ENCODE results near the gene PRDX3. TPM values are rescaled to one million over a fixed set of nuclear protein-coding genes. Genes with fewer than 3 reads are reported as not detected.

PRDX3 gene
- total RNA-seq, 1 experiment from 2014 or later, result 213 TPM

- Histone ChIP-seq H3K27me3 (replicated peaks; ENCODE audit: control insufficient read depth, insufficient read depth, low read length) (no peaks in the 10 kb centered on the region), H3K4me3 (ENCODE audit: low read depth, low read length) (no peak overlapping the region), H3K36me3 (ENCODE audit: control insufficient read depth, insufficient read depth, low read length) (peaks cover 5% of the 10 kb centered on the region), H3K4me1 (peaks cover 7% of the 10 kb centered on the region; the same call in 1 of the 2 replicates), H3K9me3 (no peaks in the 10 kb centered on the region)
- H3K27me3 Mint-ChIP-seq (ENCODE audit: insufficient read depth, unreplicated experiment), result no peaks in the 10 kb centered on the region
- H3K4me1 Mint-ChIP-seq (ENCODE audit: low read depth, unreplicated experiment), result peaks cover 13% of the 10 kb centered on the region
- POLR2A ChIA-PET, result no interaction called here
- CTCF ChIA-PET, result no interaction called here
- intact Hi-C loops (cut with micrococcal nuclease; ENCODE audit: unreplicated experiment), result no loop called here
- DNase-seq, result no peak
- H3K4me3 Mint-ChIP-seq (ENCODE audit: unreplicated experiment), result no peak overlapping the region
- TF ChIP-seq CTCF (IDR thresholded peaks at IDR 0.05; ENCODE audit: insufficient read depth in 1 of 2, low read depth in 1 of 2, low read length in 1 of 2, severe bottlenecking in 1 of 2, unreplicated experiment in 1 of 2), result no peak
- H3K9me3 Mint-ChIP-seq (ENCODE audit: unreplicated experiment), result no peaks in the 10 kb centered on the region
- H3K27ac Mint-ChIP-seq (ENCODE audit: unreplicated experiment), result no peak overlapping the region
- H3K36me3 Mint-ChIP-seq (ENCODE audit: insufficient read depth, unreplicated experiment), result peaks cover 60% of the 10 kb centered on the region
- BruUV-seq (replicated peaks), result no TSS peak
These were observed 45.9 kb downstream of the PRDX3 start for GRCh38 chr10:119132521-119133345.

GRCh38 chr10:119131512-119132240 lies 46.9 kb downstream of the PRDX3 start:
- Mint-ChIP-seq H3K27me3 (ENCODE audit: insufficient read depth, unreplicated experiment) (no peaks in the 10 kb centered on the region), H3K9me3 (ENCODE audit: unreplicated experiment) (no peaks in the 10 kb centered on the region), H3K36me3 (ENCODE audit: insufficient read depth, unreplicated experiment) (peaks cover 60% of the 10 kb centered on the region), H3K27ac (ENCODE audit: unreplicated experiment) (peak overlapping the region; percentile 57), H3K4me3 (ENCODE audit: unreplicated experiment) (no peak overlapping the region), H3K4me1 (ENCODE audit: low read depth, unreplicated experiment) (peaks cover 13% of the 10 kb centered on the region)
- intact Hi-C loops (cut with micrococcal nuclease; ENCODE audit: unreplicated experiment), result no loop called here
- H3K4me1 ChIP-seq, result peaks cover 7% of the 10 kb centered on the region; the same call in 1 of the 2 replicates
- POLR2A ChIA-PET, result no interaction called here
- BruUV-seq (replicated peaks), result no TSS peak
- no peak for TF ChIP-seq CTCF (IDR thresholded peaks at IDR 0.05; ENCODE audit: insufficient read depth in 1 of 2, low read depth in 1 of 2, low read length in 1 of 2, severe bottlenecking in 1 of 2, unreplicated experiment in 1 of 2)
- no peaks in the 10 kb centered on the region for H3K9me3 ChIP-seq
- no peak overlapping the region for H3K4me3 ChIP-seq (ENCODE audit: low read depth, low read length)
- H3K36me3 ChIP-seq (ENCODE audit: control insufficient read depth, insufficient read depth, low read length), result peaks cover 5% of the 10 kb centered on the region
- CTCF ChIA-PET, result no interaction called here
- no peaks in the 10 kb centered on the region for H3K27me3 ChIP-seq (replicated peaks; ENCODE audit: control insufficient read depth, insufficient read depth, low read length)
- DNase-seq, result no peak

GRCh38 chr10:119129721-119130120 lies 48.9 kb downstream of the PRDX3 start:
- H3K4me1 Mint-ChIP-seq (ENCODE audit: low read depth, unreplicated experiment), result peaks cover 8% of the 10 kb centered on the region
- BruUV-seq (replicated peaks), result no TSS peak
- ChIA-PET POLR2A (no interaction called here), CTCF (no interaction called here)
- no peaks in the 10 kb centered on the region for H3K27me3 Mint-ChIP-seq (ENCODE audit: insufficient read depth, unreplicated experiment)
- H3K4me3 ChIP-seq (ENCODE audit: low read depth, low read length), result no peak overlapping the region
- intact Hi-C loops (cut with micrococcal nuclease; ENCODE audit: unreplicated experiment), result no loop called here
- no peak for DNase-seq
- no peaks in the 10 kb centered on the region for H3K9me3 ChIP-seq
- no peaks in the 10 kb centered on the region for H3K27me3 ChIP-seq (replicated peaks; ENCODE audit: control insufficient read depth, insufficient read depth, low read length)
- no peaks in the 10 kb centered on the region for H3K9me3 Mint-ChIP-seq (ENCODE audit: unreplicated experiment)
- no peak overlapping the region for H3K27ac Mint-ChIP-seq (ENCODE audit: unreplicated experiment)
- no peak for TF ChIP-seq CTCF (IDR thresholded peaks at IDR 0.05; ENCODE audit: insufficient read depth in 1 of 2, low read depth in 1 of 2, low read length in 1 of 2, severe bottlenecking in 1 of 2, unreplicated experiment in 1 of 2)
- no peak overlapping the region for H3K4me3 Mint-ChIP-seq (ENCODE audit: unreplicated experiment)
- H3K4me1 ChIP-seq, result peaks cover 7% of the 10 kb centered on the region; the same call in 1 of the 2 replicates
- H3K36me3 ChIP-seq (ENCODE audit: control insufficient read depth, insufficient read depth, low read length), result peaks cover 5% of the 10 kb centered on the region
- peaks cover 64% of the 10 kb centered on the region for H3K36me3 Mint-ChIP-seq (ENCODE audit: insufficient read depth, unreplicated experiment)

Measured in Caco-2 (cell line).